Keratinocyte (primary cell): Measurements from ENCODE around the gene GPC3.

Experiments
- EZH2 ChIP-seq: IDR thresholded peaks from one replicate; pipeline ENCODE4 v1.6.1; 2012; ENCODE audit warnings: inconsistent platforms, mild to moderate bottlenecking, low read length, moderate library complexity
- TF ChIP-seq, protein P1 (sequence below), 3 experiments: IDR thresholded peaks in 1 of 3; conservative IDR thresholded peaks in 1 of 3; optimal IDR thresholded peaks in 1 of 3; 2 replicates in 2 of 3; 3 replicates in 1 of 3; pipeline versions ENCODE3 to v1.5.1; 2011; ENCODE audit warnings: low read length in 3 of 3, mild to moderate bottlenecking in 3 of 3, moderate library complexity in 2 of 3, control low read depth in 1 of 3, inconsistent platforms in 1 of 3; ENCODE audit not compliant: insufficient read depth in 2 of 3; ENCODE audit errors: extremely low read depth in 1 of 3

DNA sequence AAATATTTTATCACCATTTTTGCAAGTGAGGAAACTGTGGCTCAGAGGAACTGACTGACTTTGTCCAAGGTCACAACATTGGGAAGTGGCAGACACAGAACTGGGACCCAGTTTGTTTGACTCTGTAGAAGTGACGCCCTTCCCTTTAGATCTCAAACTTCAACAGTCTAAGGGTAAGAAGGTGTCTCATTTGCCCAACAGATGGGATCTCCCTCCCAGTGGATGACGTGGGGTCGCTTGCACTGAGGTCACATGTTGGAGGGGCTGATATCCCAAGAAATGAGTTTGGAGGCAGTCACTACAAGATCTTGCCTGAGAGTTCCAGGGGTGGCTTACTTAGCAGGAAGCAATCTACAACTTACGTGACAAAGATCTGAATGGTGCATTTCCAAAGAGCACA lies 397.6 kb downstream of the GPC3 start:
- TF ChIP-seq, protein P1, sequence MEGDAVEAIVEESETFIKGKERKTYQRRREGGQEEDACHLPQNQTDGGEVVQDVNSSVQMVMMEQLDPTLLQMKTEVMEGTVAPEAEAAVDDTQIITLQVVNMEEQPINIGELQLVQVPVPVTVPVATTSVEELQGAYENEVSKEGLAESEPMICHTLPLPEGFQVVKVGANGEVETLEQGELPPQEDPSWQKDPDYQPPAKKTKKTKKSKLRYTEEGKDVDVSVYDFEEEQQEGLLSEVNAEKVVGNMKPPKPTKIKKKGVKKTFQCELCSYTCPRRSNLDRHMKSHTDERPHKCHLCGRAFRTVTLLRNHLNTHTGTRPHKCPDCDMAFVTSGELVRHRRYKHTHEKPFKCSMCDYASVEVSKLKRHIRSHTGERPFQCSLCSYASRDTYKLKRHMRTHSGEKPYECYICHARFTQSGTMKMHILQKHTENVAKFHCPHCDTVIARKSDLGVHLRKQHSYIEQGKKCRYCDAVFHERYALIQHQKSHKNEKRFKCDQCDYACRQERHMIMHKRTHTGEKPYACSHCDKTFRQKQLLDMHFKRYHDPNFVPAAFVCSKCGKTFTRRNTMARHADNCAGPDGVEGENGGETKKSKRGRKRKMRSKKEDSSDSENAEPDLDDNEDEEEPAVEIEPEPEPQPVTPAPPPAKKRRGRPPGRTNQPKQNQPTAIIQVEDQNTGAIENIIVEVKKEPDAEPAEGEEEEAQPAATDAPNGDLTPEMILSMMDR (optimal IDR thresholded peaks at IDR 0.05 in 1 of 3, IDR thresholded peaks at IDR 0.05 in 1 of 3, conservative IDR thresholded peaks at IDR 0.05 in 1 of 3; ENCODE audit: extremely low read depth in 1 of 3, insufficient read depth in 2 of 3, low read length in 3 of 3): no peak
- TF ChIP-seq EZH2: no peak
